Left renal pelvis (tissue), 4 donors: ENCODE data around the gene ZNF608. TPM values are rescaled to one million over a fixed set of nuclear protein-coding genes. Genes with fewer than 3 reads are reported as not detected.
A peak's percentile ranks its signal among the peaks of the same experiment; 100 is the strongest.

Source experiments
- DNase-seq, 4 donors: peaks; one replicate each; pipeline ENCODE4 v3.0.0-alpha.2; 2013; ENCODE audit warnings: low read depth in 4 of 4, low spot score in 3 of 4
- polyA plus RNA-seq, 4 donors: library from polyadenylated mRNA; unstranded; fragments of 120-200 nt; gene quantifications; one replicate each; pipeline ENCODE4 v1.2.1, GENCODE V29; 2013; ENCODE audit not compliant: insufficient read length in 4 of 4

Gene ZNF608
- polyA plus RNA-seq, 4 donors = 36.9 to 71.0 (median 65.1) TPM

DNA sequence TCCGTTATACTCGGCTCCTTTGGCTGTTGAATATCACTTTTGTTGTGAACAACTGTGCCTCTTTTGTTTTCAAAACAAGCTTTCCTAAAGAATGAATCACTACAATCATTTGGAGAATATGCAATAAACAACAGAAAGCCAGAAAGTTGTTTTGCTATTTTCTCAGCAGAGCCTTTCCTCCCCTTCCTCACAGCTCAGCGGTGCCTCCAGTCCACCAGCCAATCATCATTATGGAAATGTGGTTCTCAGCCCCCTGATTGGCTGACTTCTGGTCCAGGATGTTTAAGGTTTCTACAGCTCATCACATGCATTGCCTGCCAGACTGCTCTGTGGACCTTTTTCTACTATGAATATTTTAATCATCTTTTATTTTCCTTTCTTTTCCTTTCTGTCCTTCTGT, 9.1 kb upstream of the ZNF608 start:
- DNase-seq = no peak

GRCh38 chr5:124755041-124755440, 8.6 kb upstream of the ZNF608 start:
- no peak for DNase-seq

DNA sequence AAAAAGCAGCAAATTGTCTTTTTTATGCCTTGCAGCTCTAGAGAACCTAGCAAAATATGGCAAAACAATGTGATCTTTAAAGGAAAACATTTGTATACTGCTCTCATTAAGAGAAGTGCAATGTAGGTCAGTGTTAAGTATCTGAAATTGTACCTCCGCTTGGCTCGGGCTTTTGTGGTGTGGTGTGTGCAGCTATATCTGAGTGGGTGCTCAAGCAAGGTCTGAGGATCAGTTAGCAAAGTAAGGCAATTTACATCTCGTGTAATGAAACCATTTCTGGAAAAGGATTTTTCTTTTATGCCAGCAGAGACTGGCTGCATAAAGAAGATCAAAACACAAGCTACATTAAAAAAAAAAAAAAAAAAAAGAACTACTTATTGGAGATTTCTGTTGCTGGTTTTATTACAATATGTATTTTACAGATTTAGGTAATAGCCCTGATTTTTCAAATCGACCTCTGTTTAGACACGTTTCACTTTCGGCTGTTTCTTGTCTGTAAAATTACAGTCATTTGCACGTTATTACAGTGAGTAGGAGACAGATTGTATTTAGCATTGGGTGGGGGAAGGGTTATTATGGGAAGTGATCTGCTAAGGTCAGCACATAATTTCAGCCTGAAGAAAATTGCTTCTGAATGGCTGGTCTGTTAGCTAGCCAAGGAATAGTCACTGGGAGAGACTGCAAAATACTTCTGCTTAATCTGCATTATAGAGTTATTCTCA, 7.9 kb upstream of the ZNF608 start:
- DNase-seq = no peak

DNA sequence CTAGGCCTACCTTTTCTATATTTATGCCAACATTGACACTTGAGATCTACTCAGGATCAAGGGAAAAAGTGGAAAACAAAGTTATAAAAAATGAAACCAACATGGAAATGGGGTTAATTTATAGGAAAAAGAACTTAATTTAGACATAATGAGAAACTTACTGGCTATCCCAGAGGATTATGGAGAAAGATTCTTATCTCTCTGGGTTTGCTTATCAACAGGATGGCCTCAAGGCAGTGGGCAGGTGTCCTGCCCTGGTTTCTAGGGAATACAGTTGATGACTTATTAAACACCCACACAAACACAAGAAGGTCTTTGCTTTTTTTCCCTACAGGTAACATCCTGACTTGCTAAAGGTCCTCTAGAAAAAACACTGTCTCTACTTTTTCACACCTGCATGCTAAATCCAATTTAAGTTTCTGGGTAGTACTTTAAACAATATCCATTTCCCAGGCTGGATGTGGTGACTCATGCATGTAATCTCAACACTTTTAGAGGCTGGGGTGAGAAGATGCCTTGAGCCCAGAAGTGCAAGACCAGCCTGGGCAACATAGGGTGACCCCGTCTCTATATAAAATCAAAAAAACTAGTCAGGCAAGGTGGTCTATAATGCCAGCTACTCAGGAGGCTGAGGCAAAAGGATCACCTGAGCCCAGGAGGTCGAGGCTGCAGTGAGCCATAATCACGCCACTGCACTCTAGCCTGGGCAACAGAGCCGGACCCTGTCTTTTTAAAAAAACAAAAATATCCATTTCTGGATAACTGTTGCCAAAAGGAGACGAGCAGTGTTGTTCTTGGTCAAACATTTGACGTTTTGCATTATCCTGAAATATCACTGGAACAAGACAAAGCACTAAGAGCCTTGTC, 6.6 kb upstream of the ZNF608 start:
- no peak for DNase-seq

DNA sequence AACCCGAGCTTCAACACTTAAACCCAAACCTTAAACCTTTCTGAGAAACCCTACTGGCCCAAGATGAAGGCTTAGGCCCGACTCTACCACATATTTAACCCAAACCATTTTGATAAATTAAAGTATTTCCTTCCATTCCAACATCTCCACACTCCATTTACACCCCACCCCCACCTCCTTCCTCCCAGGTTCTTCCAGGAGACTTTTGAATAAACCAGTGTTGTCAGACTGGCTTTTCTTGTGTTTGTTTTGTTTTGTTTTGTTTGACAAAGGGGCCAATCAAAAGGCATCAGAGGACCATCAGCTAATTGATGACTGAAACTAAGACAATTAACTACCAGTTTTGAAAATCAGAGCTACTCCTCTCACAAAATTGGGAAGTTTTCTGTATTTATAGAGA, 4.6 kb upstream of the ZNF608 start:
- no peak for DNase-seq

DNA sequence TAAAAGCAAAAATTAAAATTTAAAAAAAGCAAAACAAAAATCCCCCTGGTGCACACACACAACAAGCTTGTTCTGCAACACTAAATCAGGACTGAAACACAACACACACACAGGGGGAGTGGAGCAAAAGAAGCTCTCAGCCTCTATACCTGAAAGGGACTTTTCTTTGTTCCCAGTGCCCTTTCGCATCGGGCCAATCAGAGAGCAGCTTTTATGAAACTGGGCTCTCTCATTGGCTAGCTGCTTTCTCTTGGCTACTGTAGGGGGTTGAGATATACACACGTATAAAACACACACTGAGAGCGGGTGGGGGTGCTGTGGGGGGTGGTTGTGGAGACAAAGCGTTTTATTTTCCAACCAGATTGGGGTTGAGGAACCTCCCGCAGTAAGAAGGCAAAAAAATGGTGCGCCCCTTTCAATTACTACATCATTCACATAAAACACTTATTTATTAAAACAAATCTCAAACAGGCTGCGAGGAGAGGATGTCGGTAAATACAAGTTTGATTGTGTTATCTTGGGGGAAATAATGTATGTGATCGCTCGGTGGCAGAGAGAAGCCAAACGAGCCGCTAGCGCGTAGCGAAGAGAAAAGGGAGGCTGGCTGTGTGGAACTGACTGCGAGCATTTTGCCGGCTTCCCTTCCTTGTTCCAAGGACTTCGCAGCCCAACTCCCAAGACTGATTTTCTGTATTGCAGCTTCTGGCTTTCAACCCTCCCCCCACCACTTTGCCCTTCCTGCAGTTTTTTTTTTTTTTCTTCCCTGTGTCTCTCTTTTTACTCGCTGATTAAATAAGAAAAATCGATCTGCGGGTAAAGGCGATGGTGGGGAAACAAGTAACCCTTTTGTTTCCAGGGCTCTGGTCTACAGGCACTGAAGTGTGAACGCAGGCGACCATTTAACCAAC, 2.5 kb upstream of the ZNF608 start:
- peak; percentile 85 to 96 (median 92) for DNase-seq

DNA sequence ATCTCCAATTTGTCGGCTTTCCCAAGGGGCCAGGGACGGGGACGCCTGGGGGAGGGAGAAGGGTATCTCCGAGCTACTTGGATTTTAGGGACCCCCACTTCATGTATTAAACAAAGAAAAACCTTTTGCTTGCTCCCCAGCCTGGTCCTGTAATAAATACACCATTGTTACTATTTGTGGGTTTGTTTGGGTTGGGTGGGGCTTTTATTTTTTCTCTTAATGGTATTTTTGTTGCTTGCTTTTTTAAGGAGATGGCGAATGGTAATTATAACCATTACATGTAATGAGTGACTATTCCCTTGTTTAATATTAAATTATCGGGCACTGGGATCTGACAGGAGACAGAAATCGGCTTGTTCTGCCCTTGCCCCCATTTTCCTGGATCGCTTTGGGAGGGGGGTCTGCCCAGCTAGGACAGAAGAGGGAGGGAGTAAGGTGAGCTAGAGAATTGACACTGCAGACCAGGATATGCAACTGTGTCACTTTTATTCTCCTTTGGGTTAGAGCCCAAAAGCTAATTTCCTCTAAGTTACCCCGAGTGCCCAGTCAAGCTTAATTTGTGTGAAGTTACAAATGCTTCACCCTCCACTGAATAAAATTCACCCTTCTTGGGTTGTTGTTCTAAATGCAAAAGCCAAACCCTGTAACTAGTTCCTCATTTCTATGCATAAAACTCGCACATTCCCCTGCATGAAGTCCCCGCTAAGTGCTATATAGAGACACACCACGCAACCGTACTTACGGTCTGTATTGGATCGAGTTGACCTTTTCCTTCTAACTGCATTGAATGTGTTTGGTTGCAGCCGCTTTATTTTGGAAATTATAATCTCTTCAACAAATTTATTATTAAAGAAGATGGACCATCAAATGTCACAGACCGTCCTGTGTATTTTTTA, 1.6 kb upstream of the ZNF608 start:
- DNase-seq = no peak

DNA sequence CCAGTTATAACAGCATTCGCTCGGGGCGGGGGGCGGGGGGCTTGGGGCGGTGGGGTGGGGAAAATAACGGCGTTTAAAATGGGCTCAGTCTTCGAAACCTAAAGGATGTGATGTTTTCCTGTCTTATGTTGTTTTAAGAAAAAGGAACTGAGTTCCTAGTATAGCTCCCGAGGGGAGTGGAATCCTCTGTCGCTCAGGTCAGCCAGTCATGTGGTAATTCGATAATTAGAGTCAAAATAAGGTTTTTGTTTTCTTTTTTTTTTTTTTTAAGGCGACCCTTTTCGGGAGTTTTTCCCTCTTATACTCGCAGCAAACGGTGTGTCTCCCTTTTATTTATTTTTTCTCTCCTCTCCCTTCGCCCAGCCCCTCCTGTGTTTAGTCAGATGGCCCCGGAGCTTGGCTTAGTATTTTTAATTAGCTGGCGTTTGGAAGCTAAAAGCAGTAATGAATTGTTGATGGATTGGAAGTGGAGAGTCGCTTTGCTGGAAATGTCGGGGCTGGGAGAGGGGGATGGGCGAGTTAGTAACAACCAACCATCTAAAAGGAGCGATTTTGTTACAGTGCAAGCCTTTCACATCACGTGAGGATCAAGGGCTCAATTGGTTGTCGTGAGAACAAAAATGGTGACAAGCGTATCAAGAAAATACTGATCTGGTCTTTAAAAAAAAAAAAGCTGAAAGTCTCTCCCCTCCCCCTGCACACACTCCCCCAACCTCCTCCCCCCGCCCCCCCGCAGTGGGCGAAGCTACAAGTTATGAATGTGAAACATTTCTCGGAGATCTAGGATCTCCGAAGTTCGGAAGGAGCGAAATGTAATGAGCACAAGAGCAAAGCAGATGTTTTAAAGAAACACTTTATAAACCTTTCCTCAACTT, 714 bp upstream of the ZNF608 start:
- peak; percentile 85 to 95 (median 89) for DNase-seq

- DNase-seq = no peak
Observed at GRCh38 chr5:124745007-124745927, 1.2 kb downstream of the ZNF608 start.

GRCh38 chr5:124744170-124744971, 2.1 kb downstream of the ZNF608 start:
- no peak for DNase-seq

GRCh38 chr5:124743602-124744169, 2.8 kb downstream of the ZNF608 start:
- DNase-seq = no peak

DNA sequence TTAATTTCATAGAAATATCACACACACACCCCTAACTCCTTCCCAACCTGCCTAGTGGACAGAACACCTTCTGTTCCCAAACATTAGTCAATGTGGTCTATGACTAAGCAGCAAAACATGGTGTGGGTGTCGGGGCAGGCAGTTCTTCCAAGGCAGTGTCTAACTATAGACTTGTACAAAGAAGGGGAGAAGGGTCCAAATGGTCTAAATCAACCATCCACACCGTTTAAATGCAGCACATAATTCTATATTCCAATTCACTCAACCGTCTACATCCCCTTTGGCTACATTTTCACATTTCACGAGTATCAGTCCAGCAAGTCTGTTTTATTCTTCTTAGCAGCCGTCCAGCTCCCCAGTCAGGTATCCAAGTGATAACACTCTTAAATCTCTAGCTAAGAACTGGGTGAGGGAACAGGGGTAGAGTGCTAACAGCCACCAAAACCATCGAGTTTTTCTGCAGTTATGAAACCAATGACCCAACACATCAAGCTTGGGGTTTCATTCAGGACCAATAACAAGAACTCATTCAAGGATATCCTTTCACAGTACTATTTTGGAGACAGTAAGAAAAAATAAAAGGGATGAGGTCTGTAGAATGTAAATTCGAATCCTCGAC, 3.3 kb downstream of the ZNF608 start:
- no peak for DNase-seq

- DNase-seq = no peak
Observed at GRCh38 chr5:124742521-124742920, 3.9 kb downstream of the ZNF608 start.

DNA sequence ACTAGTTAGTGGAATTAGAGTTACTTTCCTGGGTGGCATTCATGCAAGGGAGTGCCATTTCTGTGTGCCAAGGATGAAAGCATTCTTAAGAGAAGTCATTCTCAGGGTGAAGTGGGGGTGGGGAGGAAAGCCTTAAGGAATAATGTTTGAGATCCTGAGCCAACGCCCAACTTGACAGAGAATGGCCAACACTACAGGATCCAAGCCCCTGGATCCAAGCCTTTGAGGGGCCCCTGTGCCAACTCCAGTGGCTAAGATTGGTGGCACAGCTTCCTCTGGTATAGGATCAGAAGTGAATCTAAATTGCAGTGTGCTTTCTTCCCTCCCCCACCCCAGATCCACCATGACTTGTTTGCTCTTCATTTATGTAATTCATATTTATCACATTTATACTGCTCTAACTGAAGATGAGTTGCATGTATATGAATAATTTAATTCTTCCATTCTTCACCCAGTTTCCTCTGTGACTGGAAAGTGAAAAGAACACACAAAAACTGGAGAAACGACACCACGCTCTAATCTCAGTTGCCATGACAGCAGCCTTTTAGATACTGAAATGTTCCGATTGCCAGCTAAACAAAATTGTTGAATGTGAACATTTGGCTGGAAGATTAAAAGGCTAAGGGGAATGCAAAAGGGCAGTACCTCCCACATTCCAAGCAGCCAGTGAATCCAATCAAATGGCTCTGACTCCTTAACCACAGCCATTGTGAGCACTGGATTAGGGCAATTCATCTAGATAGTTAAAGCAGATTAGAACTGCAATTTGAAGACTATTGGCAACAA, 4.5 kb downstream of the ZNF608 start:
- peak in 2 of 4 donors; percentile 64 to 75 for DNase-seq

DNA sequence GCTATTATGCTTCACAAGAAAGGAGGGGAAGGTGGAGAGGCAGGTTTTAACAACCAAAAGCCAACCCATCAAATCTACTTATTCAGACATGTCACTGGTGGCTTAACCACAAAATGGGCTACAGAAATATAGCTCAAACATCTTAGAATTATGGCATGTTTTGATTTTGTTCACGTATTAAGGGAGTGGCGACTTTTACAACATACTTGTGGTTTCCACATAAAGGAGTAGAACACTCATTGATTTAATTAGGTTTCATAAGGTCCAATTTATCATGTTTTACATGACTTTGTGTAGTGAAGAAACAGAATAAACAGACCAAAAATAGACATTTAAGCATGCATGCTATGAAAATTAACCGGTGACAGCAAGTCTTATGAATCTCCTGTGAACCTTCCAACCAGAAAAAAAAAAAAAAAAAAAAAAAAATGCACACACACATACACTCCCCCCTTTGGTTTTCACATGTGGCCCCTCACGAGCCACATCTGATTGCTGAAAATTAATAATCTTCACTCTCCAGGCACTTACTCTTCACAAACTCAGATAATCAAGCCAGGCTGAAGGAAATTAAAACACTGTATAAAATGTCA, 5.4 kb downstream of the ZNF608 start:
- no peak for DNase-seq
